D721Med (cell line): ENCODE measurements around the gene SLC35F4.

Experiments used
- DNase-seq: peaks from one replicate; pipeline ENCODE4 v3.0.0; 2011; ENCODE audit warnings: low spot score; ENCODE audit not compliant: insufficient read length
- FAIRE-seq: peaks from 2 replicates; lab custom pipeline; 2011; peaks lifted over from hg19 to GRCh38; lab: Jason Lieb, UNC
- CTCF ChIP-seq: IDR thresholded peaks from 2 replicates; pipeline ENCODE4 v1.5.1; 2012; ENCODE audit warnings: mild to moderate bottlenecking, control low read depth; ENCODE audit not compliant: insufficient read depth; ENCODE audit errors: missing control alignments

SLC35F4 gene

GRCh38 chr14:57686304-57686703 lies 179.6 kb downstream of the SLC35F4 start:
- TF ChIP-seq CTCF = no peak
- DNase-seq = no peak
- FAIRE-seq = no peak

GRCh38 chr14:57671021-57671420 lies 194.9 kb downstream of the SLC35F4 start:
- DNase-seq (no peak), FAIRE-seq (no peak)
- TF ChIP-seq CTCF = no peak

DNA sequence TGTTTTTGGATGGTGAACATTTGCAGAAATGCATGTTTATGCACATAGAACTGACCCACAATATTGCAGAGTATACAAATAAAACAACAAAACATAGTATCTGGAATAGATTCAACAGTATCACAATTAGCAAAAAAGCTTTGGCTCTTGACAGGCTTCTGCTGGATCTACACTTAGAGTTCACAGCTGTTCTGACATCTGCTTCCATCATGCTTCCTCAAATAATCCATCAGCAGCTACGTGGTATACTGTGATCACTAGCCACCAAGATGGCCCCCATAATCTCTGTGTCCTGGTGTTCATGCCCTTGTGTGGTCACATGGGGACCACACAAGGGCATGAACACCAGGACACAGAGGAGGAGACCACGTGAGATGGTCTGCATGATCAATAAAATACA lies 205.7 kb downstream of the SLC35F4 start:
- DNase-seq = no peak
- FAIRE-seq = no peak
- TF ChIP-seq CTCF = no peak

DNA sequence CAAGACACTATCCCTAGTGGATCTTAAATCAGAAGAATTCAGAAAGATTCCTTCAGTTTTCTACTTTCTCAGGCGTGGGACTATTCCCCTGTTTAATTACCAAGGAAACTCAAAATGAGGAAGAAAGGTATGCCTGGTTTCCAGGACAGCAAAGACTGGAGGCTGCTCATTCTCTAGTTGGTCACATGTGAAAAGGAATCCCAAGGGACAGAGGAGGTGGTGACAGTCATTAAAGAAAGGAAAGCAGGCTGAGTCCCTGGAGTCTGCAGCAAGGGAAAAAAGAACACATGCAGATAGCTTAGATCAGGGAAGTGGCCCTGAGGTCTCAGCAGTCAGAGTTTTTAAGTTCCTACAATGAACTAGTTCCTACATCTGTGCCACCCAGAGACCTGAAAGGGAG lies 206.8 kb downstream of the SLC35F4 start:
- no peak for TF ChIP-seq CTCF
- DNase-seq = no peak
- FAIRE-seq = no peak

DNA sequence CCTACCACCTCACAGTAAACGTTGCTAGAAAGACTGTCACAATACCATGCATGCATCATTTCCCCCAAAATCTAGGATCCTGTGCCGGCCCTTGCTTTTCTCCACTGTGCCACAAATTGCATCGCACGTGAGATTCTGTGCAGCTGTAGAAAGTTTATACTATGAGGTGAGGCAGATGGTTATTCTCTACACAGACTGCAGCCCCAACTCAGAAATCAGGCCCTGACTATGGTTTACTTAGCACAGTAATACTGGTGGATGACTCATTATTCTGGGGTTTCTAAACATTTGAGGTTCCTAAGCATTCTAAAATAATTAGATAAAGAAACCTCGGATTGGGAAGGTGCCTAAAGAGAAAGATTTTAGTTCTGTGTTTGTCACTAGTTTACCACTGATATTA lies 208.4 kb downstream of the SLC35F4 start:
- DNase-seq = no peak
- no peak for FAIRE-seq
- no peak for TF ChIP-seq CTCF

DNA sequence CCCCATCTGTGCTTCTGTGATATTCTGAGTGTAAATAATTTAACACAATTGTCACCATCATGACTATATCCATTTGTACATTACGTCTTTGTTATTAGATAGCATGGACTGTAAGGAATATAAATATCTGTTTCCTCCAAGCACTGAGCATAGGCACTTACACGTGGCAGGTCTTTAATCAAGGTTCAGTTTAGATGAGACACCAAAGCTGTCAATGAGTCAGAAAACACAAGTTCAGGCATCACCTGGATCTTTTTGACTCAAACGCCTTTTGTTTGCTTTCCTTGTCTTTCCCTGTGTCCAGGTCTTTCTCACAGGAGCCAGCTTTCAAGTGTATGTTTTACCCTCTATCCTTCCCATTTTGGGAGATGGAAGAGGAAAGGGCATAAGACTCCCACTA lies 209.0 kb downstream of the SLC35F4 start:
- DNase-seq (no peak), FAIRE-seq (no peak)
- no peak for TF ChIP-seq CTCF

GRCh38 chr14:57652769-57653168 lies 213.1 kb downstream of the SLC35F4 start:
- no peak for FAIRE-seq
- no peak for DNase-seq
- TF ChIP-seq CTCF = no peak
